OCI-LY3 (cell line): ENCODE results near the gene MED27.

Experiments used
- H2AFZ ChIP-seq: fragments of 200-600, 300-600 bp; shearing (Covaris generic); 2 replicates; pipeline ENCODE4 v1.6.0; 2014; ENCODE audit warnings: antibody characterized with exemption, low read depth, low read length
- H3K27ac ChIP-seq: fragments of 200-600, 300-600 bp; sonication (generic); 2 replicates; pipeline ENCODE4 v1.5.1; 2014; ENCODE audit warnings: mild to moderate bottlenecking, low read length, moderate library complexity, mixed read lengths
- H3K27me3 ChIP-seq: fragments of 200-600, 300-600 bp; sonication (generic); 2 replicates; pipeline ENCODE4 v1.6.1; 2014; ENCODE audit warnings: low read depth, low read length, mixed read lengths
- H3K36me3 ChIP-seq: fragments of 200-600, 300-600 bp; sonication (generic); replicated peaks from 2 replicates; pipeline ENCODE3; 2014; ENCODE audit warnings: low read depth, low read length, mixed read lengths
- H3K4me1 ChIP-seq: fragments of 300-600, 200-600 bp; sonication (generic); 2 replicates; pipeline ENCODE4 v1.6.1; 2014; ENCODE audit warnings: low read length, mixed read lengths
- H3K4me2 ChIP-seq: fragments of 200-600, 300-600 bp; sonication (generic); 2 replicates; pipeline ENCODE4 v1.6.1; 2014; ENCODE audit warnings: low read length, mixed read lengths
- H3K4me3 ChIP-seq: fragments of 300-600, 200-600 bp; sonication (generic); 2 replicates; pipeline ENCODE4 v1.5.1; 2014; ENCODE audit warnings: antibody characterized with exemption, mild to moderate bottlenecking, low read length, moderate library complexity
- H3K79me2 ChIP-seq: fragments of 300-600, 200-600 bp; shearing (Covaris generic); 2 replicates; pipeline ENCODE4 v1.6.1; 2014; ENCODE audit warnings: mild to moderate bottlenecking, low read length, mixed read lengths
- H3K9ac ChIP-seq: fragments of 300-600, 200-600 bp; shearing (Covaris generic); 2 replicates; pipeline ENCODE4 v1.6.0; 2014; ENCODE audit warnings: mild to moderate bottlenecking, low read length, moderate library complexity
- H3K9me3 ChIP-seq: fragments of 200-600, 300-600 bp; shearing (Covaris generic); 2 replicates; pipeline ENCODE4 v1.6.1; 2014; ENCODE audit warnings: low read length, mixed read lengths; ENCODE audit not compliant: insufficient read depth
- H4K20me1 ChIP-seq: fragments of 200-600, 300-600 bp; sonication (generic); 2 replicates; pipeline ENCODE4 v1.6.1; 2016; ENCODE audit warnings: low read length, mixed read lengths; ENCODE audit not compliant: insufficient read depth
- EZH2phosphoT487 ChIP-seq: fragments of 200-600 bp; shearing (Covaris generic); IDR thresholded peaks from 2 replicates; pipeline ENCODE4 v1.6.1; 2018; ENCODE audit warnings: antibody characterized with exemption, mixed run types, low read depth
- TF ChIP-seq, protein P1 (sequence below): fragments of 200-600, 300-600 bp; sonication (generic); IDR thresholded peaks from 2 replicates; pipeline ENCODE4 v1.5.1; 2014; ENCODE audit warnings: antibody characterized with exemption, low read length, low read depth

The MED27 gene

DNA sequence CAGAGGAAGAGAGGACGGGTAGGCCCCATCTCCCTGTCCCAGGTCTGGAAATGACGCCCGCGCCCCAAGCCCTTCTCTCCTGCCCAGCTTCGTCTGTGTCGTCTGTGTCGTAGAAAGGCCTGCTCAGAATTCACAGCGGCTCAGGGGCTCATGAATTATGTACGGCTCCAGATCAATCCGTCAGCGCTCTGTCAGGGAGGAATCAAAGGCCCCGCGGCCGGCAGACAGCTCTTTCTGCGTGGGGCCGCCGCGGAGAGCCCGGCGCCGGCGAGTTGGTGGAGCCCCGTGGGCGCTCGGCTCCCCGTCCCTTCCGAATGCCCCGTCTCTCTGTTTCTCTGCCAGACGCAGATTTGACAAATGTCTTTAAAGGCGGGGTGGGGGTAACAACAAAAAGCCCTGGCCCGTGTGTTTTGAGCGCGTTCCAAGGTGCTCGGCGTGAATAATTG, 255.9 kb downstream of the MED27 start:
- H3K4me1 ChIP-seq: no peaks in the 10 kb centered on the region
- H3K4me2 ChIP-seq: no peak overlapping the region
- H3K9me3 ChIP-seq: no peaks in the 10 kb centered on the region
- H3K9ac ChIP-seq: no peak overlapping the region
- no peak overlapping the region for H2AFZ ChIP-seq
- no peak overlapping the region for H3K4me3 ChIP-seq
- no peaks in the 10 kb centered on the region for H3K79me2 ChIP-seq
- H3K27ac ChIP-seq: no peak overlapping the region
- no peaks in the 10 kb centered on the region for H3K36me3 ChIP-seq
- no peak for TF ChIP-seq EZH2phosphoT487
- TF ChIP-seq, protein P1, sequence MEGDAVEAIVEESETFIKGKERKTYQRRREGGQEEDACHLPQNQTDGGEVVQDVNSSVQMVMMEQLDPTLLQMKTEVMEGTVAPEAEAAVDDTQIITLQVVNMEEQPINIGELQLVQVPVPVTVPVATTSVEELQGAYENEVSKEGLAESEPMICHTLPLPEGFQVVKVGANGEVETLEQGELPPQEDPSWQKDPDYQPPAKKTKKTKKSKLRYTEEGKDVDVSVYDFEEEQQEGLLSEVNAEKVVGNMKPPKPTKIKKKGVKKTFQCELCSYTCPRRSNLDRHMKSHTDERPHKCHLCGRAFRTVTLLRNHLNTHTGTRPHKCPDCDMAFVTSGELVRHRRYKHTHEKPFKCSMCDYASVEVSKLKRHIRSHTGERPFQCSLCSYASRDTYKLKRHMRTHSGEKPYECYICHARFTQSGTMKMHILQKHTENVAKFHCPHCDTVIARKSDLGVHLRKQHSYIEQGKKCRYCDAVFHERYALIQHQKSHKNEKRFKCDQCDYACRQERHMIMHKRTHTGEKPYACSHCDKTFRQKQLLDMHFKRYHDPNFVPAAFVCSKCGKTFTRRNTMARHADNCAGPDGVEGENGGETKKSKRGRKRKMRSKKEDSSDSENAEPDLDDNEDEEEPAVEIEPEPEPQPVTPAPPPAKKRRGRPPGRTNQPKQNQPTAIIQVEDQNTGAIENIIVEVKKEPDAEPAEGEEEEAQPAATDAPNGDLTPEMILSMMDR: no peak
- H4K20me1 ChIP-seq: no peaks in the 10 kb centered on the region
- peaks cover 24% of the 10 kb centered on the region for H3K27me3 ChIP-seq

DNA sequence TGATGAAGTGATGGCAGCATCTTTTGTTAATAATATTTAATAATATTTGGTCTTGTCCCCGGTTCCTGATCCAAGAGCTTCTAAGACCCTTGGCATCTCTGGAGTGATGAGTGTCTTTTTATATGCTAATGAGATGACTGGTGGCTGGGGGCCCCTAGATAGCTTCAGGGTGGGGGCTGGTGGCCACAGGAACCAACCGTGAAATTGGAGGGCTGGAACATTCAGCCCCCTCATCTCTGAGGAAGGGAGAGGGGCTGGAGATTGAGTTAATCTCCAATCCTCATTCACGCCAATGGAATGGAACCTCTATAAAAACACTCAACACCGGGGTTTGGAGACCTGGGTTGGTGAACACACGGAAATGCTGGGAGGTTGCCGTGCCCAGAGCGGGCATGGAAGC, 261.6 kb downstream of the MED27 start:
- Histone ChIP-seq H3K4me2 (no peak overlapping the region), H3K4me3 (no peak overlapping the region), H4K20me1 (no peaks in the 10 kb centered on the region), H3K4me1 (no peaks in the 10 kb centered on the region), H3K9me3 (no peaks in the 10 kb centered on the region), H3K27me3 (peaks cover 22% of the 10 kb centered on the region), H2AFZ (no peak overlapping the region), H3K27ac (no peak overlapping the region), H3K9ac (no peak overlapping the region), H3K79me2 (no peaks in the 10 kb centered on the region), H3K36me3 (no peaks in the 10 kb centered on the region)
- no peak for TF ChIP-seq EZH2phosphoT487
- TF ChIP-seq, protein P1: no peak

DNA sequence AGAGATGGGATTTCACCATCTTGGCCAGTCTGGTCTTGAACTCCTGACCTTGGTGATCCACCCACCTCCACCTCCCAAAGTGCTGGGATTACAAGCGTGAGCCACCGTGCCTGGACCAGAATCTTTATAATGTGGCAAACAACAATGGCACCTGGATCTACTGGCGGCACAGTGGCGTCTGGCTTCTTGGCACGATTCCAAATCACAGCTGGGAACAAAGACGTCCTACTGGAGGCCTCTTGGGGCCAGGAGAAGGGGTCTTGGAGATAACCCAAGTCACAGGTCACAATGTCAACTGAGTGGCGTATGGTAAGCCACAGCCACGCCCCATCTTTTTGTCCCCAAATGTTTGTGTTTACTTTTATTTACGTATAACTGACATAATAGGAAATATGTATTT, 262.0 kb downstream of the MED27 start:
- no peak overlapping the region for H2AFZ ChIP-seq
- no peaks in the 10 kb centered on the region for H3K36me3 ChIP-seq
- H3K27me3 ChIP-seq: peaks cover 18% of the 10 kb centered on the region
- no peak overlapping the region for H3K9ac ChIP-seq
- H3K9me3 ChIP-seq: no peaks in the 10 kb centered on the region
- no peak overlapping the region for H3K27ac ChIP-seq
- H4K20me1 ChIP-seq: no peaks in the 10 kb centered on the region
- H3K79me2 ChIP-seq: no peaks in the 10 kb centered on the region
- TF ChIP-seq, protein P1: no peak
- no peak for TF ChIP-seq EZH2phosphoT487
- H3K4me2 ChIP-seq: no peak overlapping the region
- H3K4me1 ChIP-seq: no peaks in the 10 kb centered on the region
- H3K4me3 ChIP-seq: no peak overlapping the region

GRCh38 chr9:131817073-131817472, 262.6 kb downstream of the MED27 start:
- Histone ChIP-seq H3K9me3 (no peaks in the 10 kb centered on the region), H3K4me1 (no peaks in the 10 kb centered on the region)

More at GRCh38 chr9:131817073-131817472, 262.6 kb downstream of the MED27 start:
- no peaks in the 10 kb centered on the region for H3K36me3 ChIP-seq
- peaks cover 18% of the 10 kb centered on the region for H3K27me3 ChIP-seq
- no peak overlapping the region for H3K27ac ChIP-seq
- H3K4me2 ChIP-seq: no peak overlapping the region
- H4K20me1 ChIP-seq: no peaks in the 10 kb centered on the region
- H2AFZ ChIP-seq: no peak overlapping the region
- H3K4me3 ChIP-seq: no peak overlapping the region
- H3K79me2 ChIP-seq: no peaks in the 10 kb centered on the region
- H3K9ac ChIP-seq: no peak overlapping the region
- no peak for TF ChIP-seq EZH2phosphoT487
- TF ChIP-seq, protein P1: no peak
